EL (cell line): ENCODE measurements around the gene OR7A5.
"Not testable (repeated sequence)": the region's sequence is repeated elsewhere in the genome, so short reads cannot be mapped to it uniquely, and the experiment has no call there.

Source experiments
- DNase-seq: peaks from one replicate; pipeline ENCODE4 v3.0.0-alpha.2; 2016

The OR7A5 gene

DNA sequence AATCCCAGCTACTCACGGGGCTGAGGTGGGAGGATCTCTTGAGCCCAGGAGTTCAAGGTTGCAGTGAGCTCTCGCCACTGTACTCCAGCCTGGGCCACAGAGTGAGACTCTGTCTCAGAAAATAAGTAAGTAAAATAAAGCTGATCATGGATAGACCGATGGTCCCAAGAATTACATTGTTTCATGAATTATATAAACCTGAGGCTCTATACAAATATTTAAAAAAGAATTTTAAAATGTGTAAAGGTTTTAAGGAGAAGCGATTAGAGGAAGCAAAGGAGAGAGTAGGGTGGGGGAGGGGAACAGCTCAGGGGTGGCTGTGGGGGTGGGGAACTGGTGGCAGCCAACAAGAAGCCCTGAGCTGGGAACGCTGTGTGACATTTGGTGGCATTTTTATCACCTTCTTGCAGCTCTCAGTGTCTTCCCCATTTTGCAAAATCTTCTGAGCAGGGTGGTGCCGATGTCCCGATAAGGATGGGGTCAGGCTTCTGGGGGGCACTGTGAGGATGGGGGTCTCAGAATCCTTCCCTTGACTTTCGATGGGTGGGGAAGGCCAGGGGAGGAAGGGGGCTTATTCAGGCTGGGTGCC lies 51.5 kb downstream of the OR7A5 start:
- not testable (repeated sequence) for DNase-seq

DNA sequence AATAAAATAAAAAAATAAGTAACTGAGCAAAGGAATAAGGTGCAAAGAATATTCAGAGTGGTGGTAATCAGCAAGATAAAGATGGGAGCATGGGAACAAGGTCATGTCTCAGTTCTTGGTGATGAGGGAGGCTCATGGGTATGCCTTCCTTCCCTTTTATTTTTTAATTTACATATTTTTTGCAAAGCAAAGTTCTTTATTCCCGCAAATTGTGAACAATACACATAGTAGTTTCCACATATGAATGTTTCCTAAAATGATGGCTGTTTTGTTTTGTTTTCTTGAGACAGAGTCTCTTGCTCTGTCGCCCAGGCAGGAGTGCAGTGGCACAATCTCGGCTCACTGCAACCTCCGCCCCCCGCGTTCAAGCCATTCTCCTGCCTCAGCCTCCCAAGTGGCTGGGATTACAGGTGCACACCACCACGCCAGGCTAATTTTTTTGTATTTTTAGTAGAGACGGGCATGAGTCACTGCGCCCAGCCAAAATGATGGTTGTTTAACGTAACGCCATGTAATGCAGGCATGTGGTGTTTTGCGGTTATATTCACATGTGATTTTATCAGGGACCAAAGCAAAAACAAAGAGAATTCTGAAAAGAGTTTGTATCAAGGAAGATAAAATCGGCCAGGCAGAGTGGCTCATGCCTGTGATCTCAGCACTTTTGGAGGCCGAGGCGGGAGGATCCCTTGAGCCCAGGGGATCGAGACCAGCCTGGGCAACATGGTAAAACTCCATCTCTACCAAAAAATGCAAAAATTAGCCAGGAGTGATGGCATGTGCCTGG lies 52.2 kb downstream of the OR7A5 start:
- DNase-seq, result no peak

DNA sequence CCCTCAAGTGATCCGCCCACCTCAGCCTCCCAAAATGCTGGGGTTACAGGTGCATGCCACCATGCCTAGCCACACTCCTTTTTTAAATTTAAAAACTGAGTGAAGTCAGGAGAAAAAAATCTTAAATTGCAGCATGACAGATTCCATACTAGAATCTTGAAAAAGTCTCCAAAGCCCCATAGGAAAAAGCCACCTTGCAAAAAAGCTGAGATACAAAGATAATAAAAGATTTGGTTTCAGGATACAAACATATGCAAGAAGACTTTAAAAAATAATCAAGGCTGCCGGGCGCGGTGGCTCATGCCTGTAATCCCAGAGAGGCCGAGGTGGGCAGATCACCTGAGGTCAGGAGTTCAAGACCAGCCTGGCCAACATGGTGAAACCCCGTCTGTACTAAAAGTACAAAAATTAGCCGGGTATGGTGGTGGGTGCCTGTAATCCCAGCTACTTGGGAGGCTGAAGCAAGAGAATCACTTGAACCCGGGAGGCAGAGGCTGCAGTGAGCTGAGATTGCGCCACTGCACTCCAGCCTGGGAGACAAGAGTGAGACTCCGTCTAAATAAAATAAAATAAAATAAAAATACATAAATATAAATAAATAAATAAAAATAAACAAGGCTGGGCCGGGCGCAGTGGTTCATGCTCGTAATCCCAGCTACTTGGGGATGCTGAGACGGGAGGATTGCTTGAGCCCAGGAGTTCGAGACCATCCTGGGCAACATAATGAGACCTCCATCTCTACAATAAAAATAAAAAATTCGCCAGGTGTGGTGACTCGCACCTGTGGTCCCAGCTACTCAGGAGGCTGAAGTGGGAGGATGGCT lies 53.1 kb downstream of the OR7A5 start:
- DNase-seq, result not testable (repeated sequence)

DNA sequence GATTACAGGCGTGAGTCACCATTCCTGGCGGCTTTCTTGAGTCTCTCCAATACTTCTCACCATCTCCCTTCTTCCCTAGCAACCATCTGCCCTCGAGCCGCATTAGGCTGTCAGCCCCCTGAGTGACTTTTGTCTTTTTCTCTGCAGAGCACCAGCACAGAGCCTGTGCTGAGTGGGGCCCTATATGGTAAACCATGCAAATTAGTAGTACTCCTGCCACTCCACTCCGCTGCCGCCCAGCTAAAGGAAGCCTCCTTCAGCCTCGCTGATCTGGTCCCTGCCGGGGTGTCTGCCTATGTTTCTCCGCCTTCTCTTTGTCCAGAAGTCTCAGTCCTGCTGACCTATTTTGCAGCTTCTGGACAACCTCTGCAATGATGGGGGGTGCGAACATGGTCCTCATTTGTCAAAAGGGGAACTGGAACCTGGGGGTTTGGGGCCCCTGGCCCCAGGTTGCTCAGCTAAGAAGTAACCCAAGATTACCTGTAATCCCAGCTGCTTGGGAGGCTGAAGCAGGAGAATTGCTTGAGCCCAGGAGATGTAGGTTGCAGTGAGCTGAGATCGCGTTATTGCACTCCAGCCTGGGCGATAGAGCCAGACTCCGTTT lies 54.3 kb downstream of the OR7A5 start:
- not testable (repeated sequence) for DNase-seq

DNA sequence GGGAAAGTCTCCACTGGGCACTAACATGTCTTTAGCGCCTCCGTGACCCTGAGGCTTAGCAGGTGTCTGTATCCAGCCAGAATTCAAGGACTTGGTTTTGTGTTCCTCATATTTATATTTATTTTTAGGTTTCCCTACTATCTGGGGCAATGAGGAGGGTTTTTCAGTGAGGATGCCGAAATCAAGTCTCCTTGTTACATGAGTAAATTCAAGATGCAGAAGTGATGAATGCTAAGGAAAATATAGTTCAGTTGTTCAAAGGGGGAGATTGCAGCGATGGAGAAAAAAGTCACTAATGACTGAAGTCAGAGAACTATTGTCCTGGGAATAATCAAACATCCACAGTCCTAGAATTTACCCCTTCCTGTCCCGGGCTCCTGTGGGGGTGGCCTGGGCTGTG lies 55.8 kb downstream of the OR7A5 start:
- DNase-seq, result no peak

DNA sequence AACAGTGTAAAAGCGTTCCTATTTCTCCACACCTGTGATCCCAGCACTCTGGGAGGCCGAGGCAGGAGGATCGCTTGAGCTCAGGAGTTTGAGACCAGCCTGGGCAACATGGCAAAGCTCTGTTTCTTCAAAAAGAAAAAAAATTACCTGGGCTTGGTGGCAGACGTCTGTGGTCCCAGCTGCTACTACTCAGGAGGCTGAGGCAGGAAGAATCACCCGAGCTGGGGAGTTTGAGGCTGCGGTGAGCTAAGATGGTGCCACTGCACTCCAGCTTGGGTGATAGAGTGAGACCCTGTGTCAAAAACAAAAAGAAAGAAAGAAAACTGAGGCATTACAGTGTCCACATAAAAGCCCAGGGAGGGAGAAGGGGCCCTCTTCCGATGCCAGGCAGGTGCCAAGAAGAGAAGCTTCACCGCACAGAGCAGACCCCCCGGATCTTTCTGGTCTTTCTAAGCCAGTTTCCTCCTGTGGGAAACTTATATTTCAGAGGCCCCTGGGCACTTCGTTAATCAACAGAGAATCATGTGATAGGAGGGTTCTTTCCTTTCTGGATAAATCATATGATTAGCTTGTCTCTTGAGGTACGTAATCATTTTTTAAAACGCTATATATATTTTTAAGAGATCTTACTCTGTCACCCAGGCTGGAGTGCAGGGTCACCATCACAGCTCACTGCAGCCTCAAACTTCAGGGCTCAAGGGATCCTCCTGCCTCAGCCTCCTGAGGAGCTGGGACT lies 56.7 kb downstream of the OR7A5 start, which contains the start of gene ADGRE2:
Gene ADGRE2 (minus strand): TSS at position 451 of the 736 bp plus-strand sequence. CDS start 1,804 bp downstream, outside the sequence.
- DNase-seq, result not testable (repeated sequence)

DNA sequence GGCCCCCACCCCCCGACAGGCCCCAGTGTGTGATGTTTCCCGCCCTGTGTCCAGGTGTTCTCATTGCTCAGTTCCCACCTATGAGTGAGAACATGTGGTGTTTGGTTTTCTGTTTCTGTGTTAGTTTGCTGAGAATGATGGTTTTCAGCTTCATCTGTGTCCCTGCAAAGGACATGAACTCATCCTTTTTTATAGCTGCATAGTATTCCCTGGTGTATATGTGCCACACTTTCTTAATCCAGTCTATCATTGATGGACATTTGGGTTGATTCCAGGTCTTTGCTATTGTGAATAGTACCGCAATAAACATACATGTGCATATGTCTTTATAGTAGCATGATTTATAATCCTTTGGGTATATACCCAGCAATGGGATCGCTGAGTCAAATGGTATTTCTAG lies 57.3 kb downstream of the OR7A5 start:
- DNase-seq, result not testable (repeated sequence)
